H1 (cell line): ENCODE measurements around the gene RPS6KA5. TPM values are rescaled to one million over a fixed set of nuclear protein-coding genes. Genes with fewer than 3 reads are reported as not detected.

Source experiments
- CTCF ChIA-PET: fragments of 300-600 bp; sonication (Branson Sonifier 250); formaldehyde crosslinking; loops from one replicate; lab custom pipeline; 2021; ENCODE audit not compliant: partially characterized antibody; lab: Charles Lee
- POLR2A ChIA-PET: fragments of 300-600 bp; sonication (Branson Sonifier 250); formaldehyde crosslinking; loops from one replicate; lab custom pipeline; 2021; ENCODE audit warnings: inconsistent platforms; ENCODE audit not compliant: partially characterized antibody; lab: Charles Lee
- DNase-seq, 2 experiments: peaks; one replicate each; pipeline versions ENCODE4 v3.0.0 to v3.0.0-alpha.2; 2010 to 2022; ENCODE audit warnings: low spot score in 2 of 2, low read depth in 1 of 2, mixed read lengths in 1 of 2
- FAIRE-seq: peaks from 2 replicates; lab custom pipeline; 2011; peaks lifted over from hg19 to GRCh38; lab: Jason Lieb, UNC
- H2AFZ ChIP-seq: 2 replicates; pipeline ENCODE4 v1.8.1; 2012; ENCODE audit warnings: low read length, inconsistent platforms
- H2AK5ac ChIP-seq: 2 replicates; pipeline ENCODE4 v1.6.1; 2013; ENCODE audit warnings: low read depth, low read length
- H2BK120ac ChIP-seq: replicated peaks from 2 replicates; pipeline ENCODE3; 2013; ENCODE audit warnings: low read depth, low read length, inconsistent platforms
- H2BK12ac ChIP-seq: 2 replicates; pipeline ENCODE4 v1.6.1; 2013; ENCODE audit warnings: low read depth, low read length
- H2BK15ac ChIP-seq: 2 replicates; pipeline ENCODE4 v1.6.1; 2013; ENCODE audit warnings: low read length
- H2BK20ac ChIP-seq: 2 replicates; pipeline ENCODE4 v1.6.1; 2013; ENCODE audit warnings: low read length
- H2BK5ac ChIP-seq: 2 replicates; pipeline ENCODE4 v1.6.1; 2013; ENCODE audit warnings: low read depth, low read length
- H3K14ac ChIP-seq: 2 replicates; pipeline ENCODE4 v1.6.1; 2013; ENCODE audit warnings: inconsistent platforms; ENCODE audit not compliant: insufficient read length
- H3K18ac ChIP-seq: 2 replicates; pipeline ENCODE4 v1.6.1; 2013; ENCODE audit warnings: low read length; ENCODE audit errors: extremely low read depth
- H3K23ac ChIP-seq: 2 replicates; pipeline ENCODE4 v1.6.1; 2013; ENCODE audit warnings: inconsistent platforms; ENCODE audit not compliant: insufficient read length
- H3K23me2 ChIP-seq: 2 replicates; pipeline ENCODE4 v1.6.1; 2013; ENCODE audit warnings: low read depth, low read length
- H3K27ac ChIP-seq: 2 replicates; pipeline ENCODE4 v1.6.1; 2011; ENCODE audit warnings: low read depth, low read length, inconsistent platforms
- H3K27me3 ChIP-seq, 4 experiments: replicated peaks in 1 of 4; 1 replicate in 1 of 4; 2 replicates in 3 of 4; pipeline versions ENCODE4 v1.6.1 to v1.8.1; 2011 to 2013; ENCODE audit warnings: low read length in 3 of 4, mild to moderate bottlenecking in 3 of 4, inconsistent platforms in 2 of 4, mixed read lengths in 2 of 4, moderate library complexity in 1 of 4; ENCODE audit not compliant: control insufficient read depth in 3 of 4, insufficient read depth in 3 of 4; ENCODE audit errors: extremely low read depth in 1 of 4
- H3K36me3 ChIP-seq, 4 experiments: 2 replicates each; pipeline versions ENCODE4 v1.6.1 to v1.8.1; 2011 to 2013; ENCODE audit warnings: mild to moderate bottlenecking in 4 of 4, low read length in 3 of 4, moderate library complexity in 2 of 4, control low read depth in 1 of 4, inconsistent platforms in 1 of 4; ENCODE audit not compliant: insufficient read depth in 4 of 4, control insufficient read depth in 2 of 4
- H3K4ac ChIP-seq: replicated peaks from 2 replicates; pipeline ENCODE3; 2013; ENCODE audit warnings: low read length, low read depth, mixed read lengths, inconsistent platforms; ENCODE audit not compliant: insufficient read length
- H3K4me1 ChIP-seq, 4 experiments: replicated peaks in 1 of 4; 1 replicate in 1 of 4; 2 replicates in 3 of 4; pipeline versions ENCODE4 v1.6.1 to v1.8.1; 2011 to 2013; ENCODE audit warnings: low read length in 3 of 4, inconsistent platforms in 2 of 4, mixed read lengths in 1 of 4; ENCODE audit not compliant: insufficient read depth in 4 of 4, control insufficient read depth in 3 of 4
- H3K4me2 ChIP-seq, 2 experiments: 2 replicates each; pipeline versions ENCODE4 v1.6.1 to v1.8.1; 2011 to 2013; ENCODE audit warnings: low read depth in 2 of 2, low read length in 2 of 2, control low read depth in 1 of 2, inconsistent platforms in 1 of 2, mild to moderate bottlenecking in 1 of 2; ENCODE audit not compliant: insufficient read depth in 1 of 2
- H3K4me3 ChIP-seq, 4 experiments: fragments of 200-600, 300-600 bp in 1 of 4; sonication (generic), shearing (Covaris generic), sonication (Bioruptor Twin) in 1 of 4; 2 replicates each; pipeline versions ENCODE4 v1.5.1 to v1.8.1; 2011 to 2016; ENCODE audit warnings: low read length in 4 of 4, low read depth in 3 of 4, control low read depth in 2 of 4, inconsistent platforms in 2 of 4, mild to moderate bottlenecking in 2 of 4, mixed read lengths in 1 of 4, moderate library complexity in 1 of 4; ENCODE audit not compliant: insufficient read depth in 2 of 4; ENCODE audit errors: extremely low read depth in 1 of 4
- H3K56ac ChIP-seq: replicated peaks from 2 replicates; pipeline ENCODE3; 2013; ENCODE audit warnings: low read depth, mild to moderate bottlenecking, mixed read lengths, low read length, inconsistent platforms; ENCODE audit not compliant: insufficient read length
- H3K79me1 ChIP-seq: 2 replicates; pipeline ENCODE4 v1.6.1; 2013; ENCODE audit warnings: low read depth, low read length, control low read depth
- H3K79me2 ChIP-seq, 2 experiments: 2 replicates each; pipeline versions ENCODE4 v1.6.1 to v1.8.1; 2012 to 2013; ENCODE audit warnings: low read length in 2 of 2, mild to moderate bottlenecking in 2 of 2, inconsistent platforms in 1 of 2; ENCODE audit not compliant: insufficient read depth in 2 of 2, control insufficient read depth in 1 of 2
- H3K9ac ChIP-seq, 4 experiments: replicated peaks in 1 of 4; 1 replicate in 1 of 4; 2 replicates in 3 of 4; pipeline versions ENCODE4 v1.6.1 to v1.8.1; 2011 to 2013; ENCODE audit warnings: low read depth in 3 of 4, low read length in 3 of 4, control low read depth in 2 of 4, mild to moderate bottlenecking in 2 of 4, moderate library complexity in 2 of 4, inconsistent platforms in 1 of 4; ENCODE audit errors: extremely low read depth in 1 of 4
- H3K9me3 ChIP-seq, 2 experiments: 2 replicates each; pipeline versions ENCODE4 v1.6.1 to v1.8.1; 2012 to 2013; ENCODE audit warnings: mild to moderate bottlenecking in 2 of 2, moderate library complexity in 2 of 2, control low read depth in 1 of 2, inconsistent platforms in 1 of 2, low read depth in 1 of 2, low read length in 1 of 2, mixed read lengths in 1 of 2; ENCODE audit not compliant: insufficient read depth in 2 of 2
- H4K20me1 ChIP-seq, 2 experiments: replicated peaks in 1 of 2; 2 replicates each; pipeline versions ENCODE3 to v1.8.1; 2011 to 2013; ENCODE audit warnings: inconsistent platforms in 2 of 2, low read length in 2 of 2, mild to moderate bottlenecking in 1 of 2; ENCODE audit not compliant: insufficient read depth in 2 of 2, control insufficient read depth in 1 of 2
- H4K5ac ChIP-seq: 2 replicates; pipeline ENCODE4 v1.6.1; 2013; ENCODE audit warnings: low read length, low read depth, mixed read lengths, inconsistent platforms; ENCODE audit not compliant: insufficient read length
- H4K8ac ChIP-seq: 2 replicates; pipeline ENCODE4 v1.8.0; 2013; ENCODE audit warnings: mild to moderate bottlenecking, moderate library complexity, low read length, inconsistent platforms; ENCODE audit not compliant: insufficient read depth; ENCODE audit errors: extremely low read depth
- H4K91ac ChIP-seq: replicated peaks from 2 replicates; pipeline ENCODE3; 2013; ENCODE audit warnings: low read length, mixed read lengths, inconsistent platforms; ENCODE audit not compliant: insufficient read length
- ASH2L ChIP-seq: fragments of 200-600, 300-600 bp; sonication (generic); IDR thresholded peaks from one replicate; pipeline ENCODE4 v1.7.1; 2017; ENCODE audit warnings: low read length
- BCL11A ChIP-seq, 2 experiments: IDR thresholded peaks; one replicate each; pipeline ENCODE4 v1.6.1; 2011; ENCODE audit warnings: low read depth in 2 of 2, low read length in 2 of 2, mild to moderate bottlenecking in 2 of 2
- BRCA1 ChIP-seq: IDR thresholded peaks from 2 replicates; pipeline ENCODE4 v1.6.1; 2012; ENCODE audit warnings: low read depth, low read length, improper control_type of control experiment
- HDAC2 ChIP-seq, 2 experiments: fragments of 300-600 bp in 1 of 2; sonication (generic) in 1 of 2; IDR thresholded peaks; 2 replicates each; pipeline ENCODE4 v1.6.1; 2011 to 2012; ENCODE audit warnings: low read depth in 2 of 2, low read length in 2 of 2, mild to moderate bottlenecking in 2 of 2, moderate library complexity in 2 of 2, borderline replicate concordance in 1 of 2, inconsistent platforms in 1 of 2
- KDM4A ChIP-seq: IDR thresholded peaks from one replicate; pipeline ENCODE4 v1.7.1; 2012; ENCODE audit warnings: low read depth, mild to moderate bottlenecking, moderate library complexity, low read length, inconsistent platforms; ENCODE audit not compliant: severe bottlenecking
- KDM5A ChIP-seq: fragments of 200-600 bp; IDR thresholded peaks from 2 replicates; pipeline ENCODE4 v1.7.1; 2012; ENCODE audit warnings: mild to moderate bottlenecking, low read length, inconsistent platforms, mixed read lengths
- PHF8 ChIP-seq: fragments of 200-600 bp; sonication (generic); conservative IDR thresholded peaks from 2 replicates; pipeline ENCODE4 v1.7.1; 2012; ENCODE audit warnings: low read depth, mild to moderate bottlenecking, inconsistent platforms, low read length, moderate library complexity
- RBBP5 ChIP-seq: IDR thresholded peaks from 2 replicates; pipeline ENCODE4 v1.7.1; 2012; ENCODE audit warnings: low read depth, mild to moderate bottlenecking, inconsistent platforms, low read length, moderate library complexity, borderline replicate concordance
- RNF2 ChIP-seq: fragments of 200-900, 300-1000 bp; sonication (generic); IDR thresholded peaks from 2 replicates; pipeline ENCODE4 v1.7.1; 2016; ENCODE audit warnings: borderline replicate concordance, low read depth, mild to moderate bottlenecking, antibody characterized with exemption, low read length; ENCODE audit not compliant: poor library complexity, severe bottlenecking; ENCODE audit errors: missing control alignments
- TCF12 ChIP-seq: IDR thresholded peaks from 2 replicates; pipeline ENCODE4 v1.6.1; 2011; ENCODE audit warnings: low read depth, mild to moderate bottlenecking, low read length
- YY1 ChIP-seq: IDR thresholded peaks from 2 replicates; pipeline ENCODE4 v1.6.1; 2011; ENCODE audit warnings: low read depth, mild to moderate bottlenecking, low read length
- ZNF274 ChIP-seq: IDR thresholded peaks from 2 replicates; pipeline ENCODE4 v1.7.0; 2012; ENCODE audit warnings: low read length, borderline replicate concordance; ENCODE audit errors: extremely low read depth
- WGBS, 2 experiments: shearing (Covaris generic) in 1 of 2; methylation state at CpG; one replicate each; pipeline versions ENCODE4 v1.1.6 to v1.1.7; 2013 to 2015; ENCODE audit warnings: low lambda C conversion rate in 2 of 2, mixed read lengths in 2 of 2, inconsistent platforms in 1 of 2, low coverage in 1 of 2, missing lambda C conversion rate in 1 of 2; ENCODE audit not compliant: insufficient replicate concordance in 2 of 2, insufficient coverage in 1 of 2, insufficient read length in 1 of 2; ENCODE audit errors: extremely low coverage in 1 of 2, missing lambda C conversion rate in 1 of 2; 5-methylcytosine and 5-hydroxymethylcytosine counted together
- polyA plus RNA-seq, 7 experiments: library from polyadenylated mRNA; depleted of rRNA in 3 of 7; stranded (reverse) in 5 of 7; unstranded in 2 of 7; fragments of >200 nt in 5 of 7; fragments of 200-250 nt in 2 of 7; gene quantifications; 1 replicate in 5 of 7; 2 replicates in 1 of 7; 4 replicates in 1 of 7; pipeline versions ENCODE4 v1.2.1 to v1.2.3, GENCODE V29; 2011 to 2013; ENCODE audit warnings: missing spikeins in 2 of 7, mixed read lengths in 2 of 7
- total RNA-seq: library from RNA; stranded (reverse); fragmentation: NEBNext Ultra II Directional; extraction: Animal tissue kit (Norgen Biotek cat#: 25700); gene quantifications from 2 replicates; pipeline ENCODE4 v1.2.1, GENCODE V29; 2021
- TF ChIP-seq, protein P1 (sequence below): IDR thresholded peaks from 2 replicates; pipeline ENCODE4 v1.6.1; 2012; ENCODE audit warnings: inconsistent platforms

RPS6KA5 gene
- total and polyA plus RNA-seq, 2 of the 8 experiments (the other 6 are each of a cell fraction or from before 2014, with no cell fraction given), result 0.85 to 3.1 TPM

DNA sequence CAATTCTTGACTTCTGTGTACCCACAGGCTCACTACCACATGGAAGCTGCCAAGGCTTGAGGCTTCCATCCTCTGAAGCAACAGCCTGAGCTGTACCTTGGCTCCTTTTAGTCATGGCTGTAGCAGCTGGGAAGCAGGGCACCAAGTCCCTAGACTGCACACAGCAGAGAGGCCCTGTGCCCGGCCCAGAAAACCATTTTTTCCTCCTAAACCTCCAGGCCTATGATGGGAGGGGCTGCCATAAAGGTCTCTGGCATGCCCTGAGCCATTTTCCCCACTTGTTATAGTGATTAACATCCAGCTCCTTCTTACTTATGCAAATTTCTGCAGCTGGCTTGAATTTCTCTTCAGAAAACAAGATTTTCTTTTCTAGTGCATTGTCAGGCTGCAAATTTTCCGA is 121.8 kb downstream of the RPS6KA5 start:
- Histone ChIP-seq H4K91ac (no peak overlapping the region), H4K5ac (no peak overlapping the region), H2BK120ac (no peak overlapping the region), H3K9me3 (peaks cover 18 to 19% of the 10 kb centered on the region in 2 experiments), H3K14ac (no peak overlapping the region), H4K20me1 (no peaks in the 10 kb centered on the region), H2AK5ac (no peak overlapping the region), H2BK20ac (no peak overlapping the region), H3K4me2 (no peak overlapping the region), H3K79me2 (no peaks in the 10 kb centered on the region), H3K79me1 (no peaks in the 10 kb centered on the region), H3K9ac (no peak overlapping the region), H3K4me1 (no peaks in the 10 kb centered on the region), H3K27ac (no peak overlapping the region), H3K36me3 (no peaks in the 10 kb centered on the region; a peak in 1 of 8 replicates), H3K56ac (no peak overlapping the region), H3K23me2 (no peaks in the 10 kb centered on the region; the same call in 1 of the 2 replicates), H3K27me3 (peaks cover 0 to 1% (median 0%) of the 10 kb centered on the region in 4 experiments; a peak in 1 of 7 replicates), H2BK5ac (no peak overlapping the region), H3K23ac (no peak overlapping the region), H2AFZ (no peak overlapping the region), H4K8ac (no peak overlapping the region), H2BK15ac (no peak overlapping the region), H3K4me3 (no peak overlapping the region), H2BK12ac (no peak overlapping the region), H3K4ac (no peak overlapping the region), H3K18ac (no peak overlapping the region)
- 87% methylated on average over 2 of the region's 2 CpGs; no CpG with 5 or more reads in 1 of the 2 experiments for WGBS, 2 experiments
- ChIA-PET CTCF (interaction anchor here (0.8 kb wide), 1 partner anchor 233 kb away, joined by 3 read pairs; no protein-coding TSS in a partner anchor), POLR2A (no interaction called here)
- FAIRE-seq, result no peak
- DNase-seq, result no peak
- no peak for TF ChIP-seq BRCA1
- no peak for TF ChIP-seq HDAC2 (IDR thresholded peaks at IDR 0.05; ENCODE audit: borderline replicate concordance in 1 of 2, low read depth in 2 of 2, low read length in 2 of 2)
- TF ChIP-seq ZNF274, result no peak
- no peak for TF ChIP-seq KDM5A
- TF ChIP-seq, protein P1, sequence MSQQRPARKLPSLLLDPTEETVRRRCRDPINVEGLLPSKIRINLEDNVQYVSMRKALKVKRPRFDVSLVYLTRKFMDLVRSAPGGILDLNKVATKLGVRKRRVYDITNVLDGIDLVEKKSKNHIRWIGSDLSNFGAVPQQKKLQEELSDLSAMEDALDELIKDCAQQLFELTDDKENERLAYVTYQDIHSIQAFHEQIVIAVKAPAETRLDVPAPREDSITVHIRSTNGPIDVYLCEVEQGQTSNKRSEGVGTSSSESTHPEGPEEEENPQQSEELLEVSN, result no peak
- no peak for TF ChIP-seq BCL11A (IDR thresholded peaks at IDR 0.05; ENCODE audit: low read depth in 2 of 2, low read length in 2 of 2)
- TF ChIP-seq RNF2, result no peak
- TF ChIP-seq KDM4A, result no peak
- TF ChIP-seq ASH2L, result no peak
- TF ChIP-seq PHF8, result no peak
- no peak for TF ChIP-seq RBBP5
- TF ChIP-seq YY1, result no peak
- TF ChIP-seq TCF12, result no peak
